Keratinocyte (primary cell): ENCODE measurements around the gene LRTM1. TPM values are rescaled to one million over a fixed set of nuclear protein-coding genes. Genes with fewer than 3 reads are reported as not detected.

Experiments
- DNase-seq: peaks from one replicate; pipeline ENCODE4 v3.0.0-alpha.2; 2011; ENCODE audit warnings: low read depth, missing footprints, low spot score
- FAIRE-seq: peaks from 2 replicates; lab custom pipeline; 2011; peaks lifted over from hg19 to GRCh38; lab: Jason Lieb, UNC
- H2AFZ ChIP-seq: 2 replicates; pipeline ENCODE4 v1.6.0; 2012; ENCODE audit warnings: low read length, control low read depth, inconsistent platforms; ENCODE audit not compliant: control insufficient read depth
- H3K27ac ChIP-seq: 2 replicates; pipeline ENCODE4 v1.5.1; 2011; ENCODE audit warnings: low read length; ENCODE audit not compliant: control insufficient read depth, insufficient read depth
- H3K27me3 ChIP-seq: 3 replicates; pipeline ENCODE4 v1.6.0; 2011; ENCODE audit warnings: low read length; ENCODE audit not compliant: control insufficient read depth, insufficient read depth; ENCODE audit errors: extremely low read depth
- H3K36me3 ChIP-seq, 2 experiments: 2 replicates in 1 of 2; 3 replicates in 1 of 2; pipeline ENCODE4 v1.5.1; 2011; ENCODE audit warnings: low read length in 2 of 2, mild to moderate bottlenecking in 1 of 2; ENCODE audit not compliant: control insufficient read depth in 2 of 2, insufficient read depth in 2 of 2; ENCODE audit errors: extremely low read depth in 1 of 2
- H3K4me1 ChIP-seq: 3 replicates; pipeline ENCODE4 v1.5.1; 2011; ENCODE audit warnings: low read length; ENCODE audit not compliant: control insufficient read depth, insufficient read depth; ENCODE audit errors: extremely low read depth
- H3K4me2 ChIP-seq: 3 replicates; pipeline ENCODE4 v1.6.0; 2011; ENCODE audit warnings: low read depth, low read length; ENCODE audit not compliant: control insufficient read depth, insufficient read depth; ENCODE audit errors: extremely low read depth
- H3K4me3 ChIP-seq, 3 experiments: fragments of 200-600 bp in 1 of 3; sonication (generic) in 1 of 3; 2 replicates in 2 of 3; 3 replicates in 1 of 3; pipeline ENCODE4 v1.5.1; 2011 to 2016; ENCODE audit warnings: low read length in 3 of 3, mild to moderate bottlenecking in 3 of 3, control low read depth in 2 of 3, inconsistent platforms in 1 of 3, low read depth in 1 of 3, mixed read lengths in 1 of 3, mixed run types in 1 of 3, moderate library complexity in 1 of 3; ENCODE audit not compliant: control insufficient read depth in 2 of 3, insufficient read depth in 2 of 3; ENCODE audit errors: extremely low read depth in 1 of 3
- H3K79me2 ChIP-seq: 2 replicates; pipeline ENCODE4 v1.6.0; 2012; ENCODE audit warnings: low read length; ENCODE audit not compliant: control insufficient read depth, insufficient read depth
- H3K9ac ChIP-seq: 3 replicates; pipeline ENCODE4 v1.6.0; 2011; ENCODE audit warnings: low read length; ENCODE audit not compliant: control insufficient read depth, insufficient read depth; ENCODE audit errors: extremely low read depth
- H3K9me1 ChIP-seq: 3 replicates; pipeline ENCODE4 v1.6.0; 2011; ENCODE audit warnings: low read length; ENCODE audit not compliant: control insufficient read depth, insufficient read depth; ENCODE audit errors: extremely low read depth
- H3K9me3 ChIP-seq: 2 replicates; pipeline ENCODE4 v1.5.1; 2012; ENCODE audit warnings: low read depth, low read length; ENCODE audit not compliant: control insufficient read depth
- H4K20me1 ChIP-seq: 3 replicates; pipeline ENCODE4 v1.6.0; 2011; ENCODE audit warnings: low read length; ENCODE audit not compliant: control insufficient read depth, insufficient read depth; ENCODE audit errors: extremely low read depth
- CTCF ChIP-seq, 3 experiments: IDR thresholded peaks in 1 of 3; conservative IDR thresholded peaks in 1 of 3; optimal IDR thresholded peaks in 1 of 3; 2 replicates in 2 of 3; 3 replicates in 1 of 3; pipeline versions ENCODE3 to v1.5.1; 2011; ENCODE audit warnings: low read length in 3 of 3, mild to moderate bottlenecking in 3 of 3, moderate library complexity in 2 of 3, control low read depth in 1 of 3, inconsistent platforms in 1 of 3; ENCODE audit not compliant: insufficient read depth in 2 of 3; ENCODE audit errors: extremely low read depth in 1 of 3
- EZH2 ChIP-seq: IDR thresholded peaks from one replicate; pipeline ENCODE4 v1.6.1; 2012; ENCODE audit warnings: inconsistent platforms, mild to moderate bottlenecking, low read length, moderate library complexity
- dilution Hi-C: fragments of 300-500 bp; cut with MboI; formaldehyde crosslinking; loops from one replicate; pipeline ENCODE4 v1.7.0; 2020; ENCODE audit warnings: low sequenced_read_pairs; ENCODE audit not compliant: extremely low pct_ligation_motif_present
- polyA plus RNA-seq, 5 experiments: library from polyadenylated mRNA; depleted of rRNA in 3 of 5; stranded (reverse) in 3 of 5; stranded (forward) in 1 of 5; unstranded in 1 of 5; fragments of >200 nt; gene quantifications; 1 replicate in 1 of 5; 2 replicates in 3 of 5; 3 replicates in 1 of 5; pipeline versions ENCODE4 v1.2.1 to v1.2.3, GENCODE V29; 2011 to 2012; ENCODE audit warnings: missing spikeins in 2 of 5, low read depth in 1 of 5, low replicate concordance in 1 of 5

LRTM1 gene
- polyA plus RNA-seq, 1 donor (not counting 4 experiments of a cell fraction or from before 2014, with no cell fraction given): not detected

- no peaks in the 10 kb centered on the region for H3K79me2 ChIP-seq
- H3K4me3 ChIP-seq: no peak overlapping the region
- TF ChIP-seq EZH2: no peak
- TF ChIP-seq CTCF (optimal IDR thresholded peaks at IDR 0.05 in 1 of 3, IDR thresholded peaks at IDR 0.05 in 1 of 3, conservative IDR thresholded peaks at IDR 0.05 in 1 of 3; ENCODE audit: extremely low read depth in 1 of 3, insufficient read depth in 2 of 3, low read length in 3 of 3): no peak
- no peak for DNase-seq
- no peaks in the 10 kb centered on the region for H3K27me3 ChIP-seq
- H3K4me1 ChIP-seq: no peaks in the 10 kb centered on the region
- H3K27ac ChIP-seq: no peak overlapping the region
- H4K20me1 ChIP-seq: no peaks in the 10 kb centered on the region
- no peaks in the 10 kb centered on the region for H3K36me3 ChIP-seq
- H3K9me3 ChIP-seq: no peaks in the 10 kb centered on the region
- no peak overlapping the region for H2AFZ ChIP-seq
- no peaks in the 10 kb centered on the region for H3K9me1 ChIP-seq
- no peak for FAIRE-seq
- no peak overlapping the region for H3K9ac ChIP-seq
- dilution Hi-C loops: no loop called here
- H3K4me2 ChIP-seq: no peak overlapping the region
Measured at GRCh38 chr3:54915976-54916375, 11.9 kb downstream of the LRTM1 start.

- no peaks in the 10 kb centered on the region for H3K79me2 ChIP-seq
- H4K20me1 ChIP-seq: no peaks in the 10 kb centered on the region
- H3K36me3 ChIP-seq: no peaks in the 10 kb centered on the region
- dilution Hi-C loops: no loop called here
- no peaks in the 10 kb centered on the region for H3K27me3 ChIP-seq
- H3K9me3 ChIP-seq: no peaks in the 10 kb centered on the region
- no peak overlapping the region for H3K27ac ChIP-seq
- FAIRE-seq (no peak), DNase-seq (no peak)
- H3K4me1 ChIP-seq: no peaks in the 10 kb centered on the region
- no peak overlapping the region for H3K4me2 ChIP-seq
- no peak overlapping the region for H3K9ac ChIP-seq
- H3K4me3 ChIP-seq: no peak overlapping the region
- TF ChIP-seq EZH2: no peak
- no peak for TF ChIP-seq CTCF (optimal IDR thresholded peaks at IDR 0.05 in 1 of 3, IDR thresholded peaks at IDR 0.05 in 1 of 3, conservative IDR thresholded peaks at IDR 0.05 in 1 of 3; ENCODE audit: extremely low read depth in 1 of 3, insufficient read depth in 2 of 3, low read length in 3 of 3)
- no peak overlapping the region for H2AFZ ChIP-seq
- H3K9me1 ChIP-seq: no peaks in the 10 kb centered on the region
Measured at GRCh38 chr3:54915181-54915580, 12.7 kb downstream of the LRTM1 start.
